ENCODE results near the gene ABLIM2.
"Not testable (repeated sequence)": the region's sequence is repeated elsewhere in the genome, so short reads cannot be mapped to it uniquely, and the experiment has no call there.

The ABLIM2 gene

DNA sequence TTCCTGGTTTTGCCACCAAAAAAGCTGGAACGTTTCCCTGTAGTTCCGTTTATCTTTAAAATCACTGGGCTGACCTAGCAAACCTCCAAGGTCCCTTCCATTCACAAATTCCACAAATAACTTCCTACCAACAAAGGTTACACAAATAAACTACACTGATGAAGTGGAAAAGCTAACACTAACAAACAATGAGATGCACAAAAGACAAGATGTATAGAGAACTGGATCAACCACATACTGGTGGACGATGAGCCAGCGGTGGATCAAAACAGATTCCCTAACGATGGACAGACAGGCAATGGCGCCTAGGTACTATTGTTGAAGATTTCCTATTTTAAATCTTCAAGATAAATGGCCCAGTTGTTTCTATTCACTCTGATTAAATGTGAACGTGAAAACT lies 234.4 kb downstream of the ABLIM2 start:
- no peak for DNase-seq

- DNase-seq: no peak
Observed at GRCh38 chr4:7922466-7922865, 236.1 kb downstream of the ABLIM2 start.

- no peak for DNase-seq
Observed at GRCh38 chr4:7918981-7919380, 239.6 kb downstream of the ABLIM2 start.

DNA sequence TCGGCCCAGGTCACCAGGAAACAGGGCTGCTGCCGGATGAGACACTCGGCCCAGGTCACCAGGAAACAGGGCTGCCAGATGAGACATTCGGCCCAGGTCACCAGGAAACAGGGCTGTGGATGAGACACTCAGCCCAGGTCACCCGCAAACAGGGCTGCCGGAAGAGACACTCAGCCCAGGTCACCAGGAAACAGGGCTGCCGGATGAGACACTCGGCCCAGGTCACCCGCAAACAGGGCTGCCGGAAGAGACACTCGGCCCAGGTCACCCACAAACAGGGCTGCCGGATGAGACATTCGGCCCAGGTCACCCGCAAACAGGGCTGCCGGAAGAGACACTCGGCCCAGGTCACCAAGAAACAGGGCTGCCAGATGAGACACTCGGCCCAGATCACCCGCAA lies 240.4 kb downstream of the ABLIM2 start:
- DNase-seq: not testable (repeated sequence)

- no peak for DNase-seq
Observed at GRCh38 chr4:7917669-7918068, 240.9 kb downstream of the ABLIM2 start.

- no peak for DNase-seq
Observed at GRCh38 chr4:7915875-7916242, 242.8 kb downstream of the ABLIM2 start.
